NCI-H526 treated with DMSO at 0.1 percent for 48 hours (cell line): ENCODE data around the gene MED31.
A peak's percentile ranks its signal among the peaks of the same experiment; 100 is the strongest.
"Not testable (repeated sequence)": the region's sequence is repeated elsewhere in the genome, so short reads cannot be mapped to it uniquely, and the experiment has no call there.

ENCODE experiments used
- DNase-seq: peaks from one replicate; lab custom pipeline; 2025; lab: John Stamatoyannopoulos, UW

Gene MED31

DNA sequence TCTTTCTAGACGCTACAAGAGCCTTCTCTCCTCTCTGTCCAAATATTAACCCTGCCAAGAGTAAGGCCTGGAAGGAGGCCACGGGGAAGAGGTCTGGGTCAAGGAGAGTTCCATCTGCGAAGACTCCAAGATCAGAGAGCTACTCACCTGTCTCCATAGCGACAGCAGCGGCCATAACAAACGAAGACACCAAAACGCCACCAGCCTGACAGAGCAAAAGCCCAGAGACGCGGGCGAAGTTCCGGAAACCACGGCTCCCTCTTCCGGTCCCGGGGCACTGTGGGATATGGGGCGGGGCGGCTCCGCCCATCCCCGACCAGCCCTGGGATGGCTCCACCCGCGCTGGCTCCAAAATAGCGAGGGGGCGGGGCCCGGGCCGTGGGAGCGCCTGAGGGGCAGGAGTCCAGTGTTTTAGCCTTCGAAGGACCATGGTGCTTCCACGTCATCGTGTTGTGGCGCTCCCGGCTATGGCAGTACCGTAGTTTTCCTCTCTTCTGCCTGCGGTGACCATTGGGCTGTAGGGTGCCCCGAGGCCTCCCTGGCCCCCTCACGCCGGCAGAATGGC is at the start of gene MED31, which contains the start of gene C17orf100:
MED31 (minus strand) TSS at position 252 of the 565 bp plus-strand sequence; CDS start at position 175, 77 bp downstream.
C17orf100 (plus strand) TSS at position 409 of the 565 bp plus-strand sequence; CDS start at position 561, 152 bp downstream.
- peak; percentile 69 for DNase-seq

DNA sequence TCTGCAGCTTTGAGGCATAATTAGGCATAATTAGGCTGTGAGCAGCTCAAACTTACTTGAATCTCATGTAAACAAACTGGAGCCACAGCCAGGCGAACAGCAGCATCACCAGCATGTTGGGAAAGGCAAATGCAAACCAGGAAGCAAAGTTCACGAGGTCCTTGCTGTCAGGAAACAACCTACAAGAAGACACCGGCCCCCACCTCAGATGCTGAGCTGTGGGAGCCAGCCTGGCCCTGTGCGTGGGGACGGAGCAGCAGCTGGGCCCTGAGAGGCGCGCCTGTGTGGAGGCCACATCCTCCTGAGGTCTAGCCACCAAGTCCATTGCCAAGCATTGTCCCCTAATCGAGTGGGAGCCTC is 49.5 kb upstream of the MED31 start:
- DNase-seq: no peak

DNA sequence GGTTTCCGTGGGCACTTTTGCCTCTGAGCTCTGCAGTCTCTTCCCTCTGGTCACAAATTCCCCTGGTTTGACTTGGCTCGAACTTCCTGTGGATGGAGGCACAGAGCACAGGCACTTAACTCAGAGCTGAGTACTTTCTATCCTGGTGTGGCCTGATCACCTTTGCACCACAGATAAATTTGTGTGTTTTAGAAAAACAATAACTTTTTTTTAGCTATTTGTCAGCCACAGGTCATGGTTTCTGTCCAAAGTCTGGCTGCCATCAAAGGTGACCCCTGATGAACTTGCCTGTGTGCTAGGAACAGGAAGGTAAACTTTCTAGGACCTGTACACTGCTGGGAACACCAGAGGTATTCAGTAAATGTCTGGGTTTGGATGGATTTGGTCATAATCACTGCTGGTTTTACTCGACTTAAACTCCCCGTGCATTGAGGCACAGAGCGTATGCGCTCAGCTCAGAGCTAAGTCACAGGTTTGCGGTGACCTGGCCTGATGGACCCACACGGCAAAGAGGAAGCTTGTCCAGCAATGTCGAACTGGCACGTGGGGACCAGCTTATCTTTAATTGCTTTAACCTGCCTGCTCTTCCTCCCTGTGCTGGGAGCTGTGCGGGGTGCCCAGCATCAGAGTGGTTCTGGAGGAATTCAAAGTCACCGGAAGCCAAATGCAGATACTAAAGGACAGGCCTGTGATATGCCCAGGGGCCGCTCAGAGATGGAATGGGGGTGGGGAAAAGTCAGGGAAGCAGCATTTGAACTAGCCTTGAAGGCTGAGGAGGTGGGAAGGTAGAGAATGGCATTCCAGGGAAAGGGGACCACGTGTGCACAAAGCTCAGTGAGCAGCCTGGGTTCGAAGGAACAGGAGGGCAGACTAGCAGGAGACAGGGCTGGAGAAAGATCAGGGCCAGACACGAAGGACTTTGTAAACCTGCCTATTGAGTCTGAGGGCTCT is 48.9 kb upstream of the MED31 start:
- DNase-seq: no peak

- no peak for DNase-seq
These were observed 46.6 kb upstream of the MED31 start for GRCh38 chr17:6698004-6698403.

DNA sequence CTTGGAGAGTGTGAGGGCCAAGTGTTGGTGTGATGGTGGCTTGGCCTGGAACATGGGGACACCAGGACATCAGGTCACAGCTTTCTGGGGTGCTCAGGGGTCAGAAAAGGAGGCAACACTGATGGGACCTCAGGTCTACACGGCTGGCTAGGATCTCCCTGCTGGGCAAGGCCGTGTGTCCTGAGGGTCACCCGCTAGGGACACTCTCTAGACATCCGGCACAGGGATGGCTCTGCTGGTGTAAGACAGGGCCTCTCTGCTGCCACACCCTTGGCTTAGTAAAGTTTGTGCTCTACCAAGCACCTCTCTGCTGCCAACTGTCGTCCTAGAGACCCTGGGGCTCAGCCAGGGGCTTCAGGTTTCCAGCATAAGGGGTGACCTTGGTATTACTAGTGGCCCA is 45.5 kb upstream of the MED31 start:
- DNase-seq: no peak

DNA sequence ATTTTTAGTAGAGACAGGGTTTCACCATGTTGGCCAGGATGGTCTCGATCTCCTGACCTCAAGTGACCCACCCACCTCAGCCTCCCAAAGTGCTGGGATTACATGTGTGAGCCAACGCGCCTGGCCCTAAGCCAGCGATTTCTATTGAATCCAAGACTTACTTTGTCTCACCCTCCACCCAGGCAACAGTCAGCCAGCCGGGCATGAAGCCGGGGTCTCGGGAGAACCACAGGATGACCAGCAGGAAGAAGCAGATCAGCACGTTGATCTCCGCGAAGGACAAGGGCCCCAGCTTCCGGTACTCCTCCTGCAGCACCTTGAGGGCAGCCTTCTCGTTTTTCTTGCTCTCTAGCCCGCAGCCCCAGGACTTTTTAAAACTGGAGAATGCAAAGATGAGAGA is 44.2 kb upstream of the MED31 start:
- DNase-seq: no peak

DNA sequence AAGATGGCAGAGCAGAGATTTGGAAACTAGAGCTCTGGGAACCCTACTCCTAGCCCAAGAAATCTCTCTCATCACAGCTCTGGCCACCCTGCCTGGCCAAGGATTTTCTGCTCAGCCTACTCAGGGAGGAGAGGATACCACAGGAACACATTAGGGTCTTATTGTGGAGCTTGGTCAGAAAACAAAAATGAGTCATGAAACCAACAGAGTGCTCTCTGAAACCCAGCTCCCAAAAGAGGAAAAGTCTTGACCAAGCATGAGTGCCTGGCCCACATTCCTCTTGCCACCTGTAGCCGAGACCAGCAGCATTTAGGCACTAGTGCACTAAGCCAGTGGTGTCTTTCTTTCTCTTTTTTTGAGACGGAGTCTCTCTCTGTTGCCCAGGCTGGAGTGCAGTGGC is 43.6 kb upstream of the MED31 start:
- DNase-seq: no peak

DNA sequence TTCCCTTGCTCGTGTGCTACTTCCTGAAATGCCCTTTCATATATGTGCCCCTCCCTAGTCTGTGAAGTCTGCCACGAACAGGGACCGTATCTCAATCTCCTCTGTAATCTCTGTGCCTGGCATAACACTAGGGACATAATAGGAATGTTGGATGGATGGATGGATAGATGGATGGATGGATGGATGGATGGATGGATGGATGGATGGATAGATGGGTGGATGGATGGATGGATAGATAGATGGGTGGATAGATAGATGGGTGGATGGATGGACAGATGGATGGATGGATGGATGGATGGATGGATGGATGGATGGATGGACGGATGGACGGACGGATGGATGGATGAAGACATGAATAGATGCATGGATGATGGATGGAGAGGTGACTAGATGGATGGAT is 40.6 kb upstream of the MED31 start:
- not testable (repeated sequence) for DNase-seq

DNA sequence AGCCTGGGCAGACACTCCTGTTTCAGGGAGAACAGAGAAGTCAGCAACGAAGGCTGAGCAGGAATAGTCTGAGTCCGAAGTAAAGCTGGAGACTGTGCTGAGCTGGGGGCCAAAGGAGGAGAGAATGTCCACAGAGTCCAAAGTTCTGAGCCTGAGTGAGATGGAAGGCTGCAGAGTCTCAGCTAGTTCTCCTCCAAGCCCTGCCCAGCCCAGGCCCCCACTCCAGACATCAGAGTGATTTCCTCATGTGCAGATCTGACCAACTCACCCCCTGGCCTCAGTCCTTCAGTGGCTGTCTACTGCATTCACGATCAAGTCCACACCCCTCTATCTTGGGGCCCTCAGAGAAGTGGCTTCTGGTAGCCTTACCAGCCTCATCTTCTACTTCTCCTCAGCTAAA is 40.1 kb upstream of the MED31 start:
- DNase-seq: no peak

GRCh38 chr17:6690641-6691040 is 39.2 kb upstream of the MED31 start:
- DNase-seq: no peak

GRCh38 chr17:6688944-6689343 is 37.5 kb upstream of the MED31 start:
- no peak for DNase-seq

GRCh38 chr17:6686026-6686425 is 34.6 kb upstream of the MED31 start:
- DNase-seq: no peak

- no peak for DNase-seq
These were observed 33.7 kb upstream of the MED31 start for GRCh38 chr17:6684881-6685767.

DNA sequence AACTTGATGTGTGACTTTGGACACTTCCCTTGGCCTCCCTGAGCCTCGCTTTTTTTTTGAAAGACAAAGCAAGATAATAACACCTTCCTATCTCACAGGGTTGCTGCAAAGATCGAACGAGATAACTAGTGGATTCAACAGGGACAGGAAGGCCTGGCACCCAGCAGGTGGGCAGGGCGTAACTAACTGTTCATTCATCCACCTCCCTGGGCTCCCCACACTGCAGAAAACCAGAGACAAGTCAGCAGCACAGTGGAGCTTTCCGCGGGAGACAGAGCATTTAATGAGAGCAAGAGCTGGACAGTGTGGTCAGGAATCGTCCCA is 33.0 kb upstream of the MED31 start:
- DNase-seq: no peak

DNA sequence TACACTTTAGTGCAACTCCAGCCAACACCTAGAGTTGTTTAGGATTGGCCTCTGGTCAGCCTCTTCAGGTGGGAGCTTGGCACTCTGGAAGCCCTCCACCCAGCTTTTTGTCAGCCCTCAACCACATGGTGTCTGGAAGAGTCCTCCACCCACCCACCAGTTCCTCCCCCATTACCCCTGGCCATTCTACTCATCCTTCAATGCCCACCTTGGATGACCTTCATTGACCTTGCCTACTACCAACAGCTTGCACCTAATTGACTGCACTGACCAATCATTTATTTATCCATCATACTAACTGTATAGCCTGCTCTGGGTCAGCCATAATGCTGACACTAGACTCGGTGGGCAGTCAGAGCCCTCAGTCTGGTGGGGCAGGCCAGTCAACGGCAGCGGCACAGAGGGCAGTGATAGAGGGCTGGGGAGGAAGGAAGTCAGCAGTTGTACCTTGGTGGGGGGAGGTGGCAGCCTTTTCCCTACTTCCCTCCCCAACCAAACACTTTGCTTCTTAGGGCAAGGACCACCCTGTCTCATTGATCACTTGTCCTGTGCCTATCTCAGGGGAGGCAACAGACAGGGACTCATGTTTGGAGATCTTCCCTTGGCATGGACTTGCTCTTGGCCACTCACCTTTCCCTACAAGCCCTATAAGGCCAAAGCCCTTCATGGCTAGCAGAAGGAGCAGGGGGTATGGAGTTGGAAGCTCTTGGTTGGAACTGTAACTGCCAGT is 32.5 kb upstream of the MED31 start:
- DNase-seq: no peak

- no peak for DNase-seq
These were observed 31.8 kb upstream of the MED31 start for GRCh38 chr17:6683081-6683684.

DNA sequence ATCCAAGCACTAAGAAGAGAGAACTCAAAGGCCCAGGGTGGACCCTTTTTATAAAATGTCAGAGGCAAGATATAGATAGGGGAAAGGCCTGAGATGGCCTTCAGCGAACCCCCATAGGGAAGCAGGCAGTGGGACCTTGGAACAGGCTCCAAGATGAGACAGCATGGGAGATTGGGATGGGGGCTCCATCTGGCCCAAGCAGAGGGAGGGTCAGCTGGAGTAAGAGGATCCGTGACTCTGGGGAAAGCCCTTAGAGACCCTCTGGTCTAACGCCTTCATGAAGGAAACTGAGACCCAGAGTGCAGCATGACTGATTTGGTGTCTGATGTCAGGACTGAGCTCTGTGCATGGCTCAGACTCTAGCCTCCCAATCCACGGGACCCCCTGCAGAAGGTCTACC is 30.9 kb upstream of the MED31 start:
- no peak for DNase-seq

DNA sequence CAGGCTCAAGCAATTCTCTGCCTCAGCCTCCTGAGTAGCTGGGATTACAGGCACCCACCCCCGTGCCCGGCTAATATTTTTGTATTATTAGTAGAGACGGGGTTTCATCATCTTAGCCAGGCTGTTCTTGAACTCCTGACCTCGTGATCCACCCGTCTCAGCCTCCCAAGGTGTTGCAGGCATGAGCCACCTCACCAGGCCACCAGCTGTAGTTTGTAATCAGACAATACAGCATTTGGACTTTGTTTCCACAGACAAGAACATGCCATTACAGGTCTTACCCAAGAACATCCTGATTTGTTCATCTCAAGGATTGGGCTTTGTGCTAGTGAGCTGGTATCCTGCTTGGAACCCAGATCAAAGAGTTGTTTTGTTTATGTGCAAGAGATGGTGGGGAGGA is 30.3 kb upstream of the MED31 start:
- DNase-seq: no peak

DNA sequence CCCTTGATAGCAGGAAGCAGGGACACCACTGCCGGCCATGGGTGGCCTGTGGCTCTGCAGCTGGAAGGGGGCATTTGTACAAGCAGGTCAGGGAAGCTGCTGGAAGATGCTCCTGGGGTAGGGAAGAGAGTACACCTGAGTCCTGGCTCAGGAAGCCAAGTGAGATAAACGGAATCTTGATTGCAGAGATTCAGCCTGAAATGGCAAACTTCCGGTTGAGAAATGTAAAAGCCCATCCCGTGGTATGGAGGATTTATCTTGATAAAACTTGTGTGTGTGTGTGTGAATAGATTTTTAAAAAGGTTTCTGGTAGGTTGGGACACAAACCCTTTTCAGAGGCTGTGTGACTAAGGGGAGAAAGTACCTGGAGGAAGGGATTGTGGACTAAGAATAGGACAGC is 29.8 kb upstream of the MED31 start:
- no peak for DNase-seq

GRCh38 chr17:6679241-6679640 is 27.8 kb upstream of the MED31 start:
- no peak for DNase-seq

DNA sequence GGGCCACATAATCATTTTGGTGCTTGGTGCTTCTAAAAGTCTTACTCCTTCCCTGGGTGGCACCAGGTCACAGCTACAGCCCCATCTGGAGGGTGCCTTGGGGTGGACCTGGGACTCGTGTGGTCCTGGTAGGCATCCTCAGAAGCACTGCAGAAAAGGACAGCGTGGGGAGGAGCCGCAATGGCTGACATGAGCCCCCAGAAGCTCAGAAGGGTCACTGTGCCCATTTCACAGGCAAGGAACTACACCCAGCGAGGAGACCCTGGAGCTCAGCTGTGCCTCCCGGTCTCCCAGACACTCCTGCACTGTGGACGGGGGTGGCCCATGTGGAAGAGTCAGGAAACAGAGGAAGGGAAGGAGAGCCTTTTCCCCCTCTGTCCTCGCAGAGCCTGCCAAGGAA is 26.5 kb upstream of the MED31 start:
- no peak for DNase-seq
